GM13976 (cell line): ENCODE measurements around the gene PLA2G1B.
A peak's percentile ranks its signal among the peaks of the same experiment; 100 is the strongest.

Source experiments
- DNase-seq: peaks from one replicate; pipeline ENCODE4 v3.0.0; 2012; ENCODE audit warnings: low spot score
- in situ Hi-C: fragments of 300-500 bp; cut with MboI; formaldehyde crosslinking; loops from one replicate; pipeline ENCODE4 v1.12.0; 2022; ENCODE audit warnings: low sequenced_read_pairs, mixed read lengths, inconsistent platforms; ENCODE audit not compliant: unreplicated experiment
- TF ChIP-seq, protein P1 (sequence below): IDR thresholded peaks from 2 replicates; pipeline ENCODE4 v1.5.1; 2012; ENCODE audit warnings: borderline replicate concordance, mild to moderate bottlenecking; ENCODE audit not compliant: insufficient read depth; ENCODE audit errors: extremely low read depth, missing control alignments, control extremely low read depth

Gene PLA2G1B

GRCh38 chr12:120369603-120370342 is 42.2 kb upstream of the PLA2G1B start:
- in situ Hi-C loops: no loop called here
- DNase-seq: no peak
- TF ChIP-seq, protein P1, sequence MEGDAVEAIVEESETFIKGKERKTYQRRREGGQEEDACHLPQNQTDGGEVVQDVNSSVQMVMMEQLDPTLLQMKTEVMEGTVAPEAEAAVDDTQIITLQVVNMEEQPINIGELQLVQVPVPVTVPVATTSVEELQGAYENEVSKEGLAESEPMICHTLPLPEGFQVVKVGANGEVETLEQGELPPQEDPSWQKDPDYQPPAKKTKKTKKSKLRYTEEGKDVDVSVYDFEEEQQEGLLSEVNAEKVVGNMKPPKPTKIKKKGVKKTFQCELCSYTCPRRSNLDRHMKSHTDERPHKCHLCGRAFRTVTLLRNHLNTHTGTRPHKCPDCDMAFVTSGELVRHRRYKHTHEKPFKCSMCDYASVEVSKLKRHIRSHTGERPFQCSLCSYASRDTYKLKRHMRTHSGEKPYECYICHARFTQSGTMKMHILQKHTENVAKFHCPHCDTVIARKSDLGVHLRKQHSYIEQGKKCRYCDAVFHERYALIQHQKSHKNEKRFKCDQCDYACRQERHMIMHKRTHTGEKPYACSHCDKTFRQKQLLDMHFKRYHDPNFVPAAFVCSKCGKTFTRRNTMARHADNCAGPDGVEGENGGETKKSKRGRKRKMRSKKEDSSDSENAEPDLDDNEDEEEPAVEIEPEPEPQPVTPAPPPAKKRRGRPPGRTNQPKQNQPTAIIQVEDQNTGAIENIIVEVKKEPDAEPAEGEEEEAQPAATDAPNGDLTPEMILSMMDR: no peak

GRCh38 chr12:120368789-120369602 is 41.4 kb upstream of the PLA2G1B start, which contains the start of gene MSI1:
Gene MSI1, minus strand, starts transcription at chr12:120369164. Its CDS starts 73 bp downstream, at chr12:120369091.
- no peak for DNase-seq
- TF ChIP-seq, protein P1: no peak
- in situ Hi-C loops: no loop called here

DNA sequence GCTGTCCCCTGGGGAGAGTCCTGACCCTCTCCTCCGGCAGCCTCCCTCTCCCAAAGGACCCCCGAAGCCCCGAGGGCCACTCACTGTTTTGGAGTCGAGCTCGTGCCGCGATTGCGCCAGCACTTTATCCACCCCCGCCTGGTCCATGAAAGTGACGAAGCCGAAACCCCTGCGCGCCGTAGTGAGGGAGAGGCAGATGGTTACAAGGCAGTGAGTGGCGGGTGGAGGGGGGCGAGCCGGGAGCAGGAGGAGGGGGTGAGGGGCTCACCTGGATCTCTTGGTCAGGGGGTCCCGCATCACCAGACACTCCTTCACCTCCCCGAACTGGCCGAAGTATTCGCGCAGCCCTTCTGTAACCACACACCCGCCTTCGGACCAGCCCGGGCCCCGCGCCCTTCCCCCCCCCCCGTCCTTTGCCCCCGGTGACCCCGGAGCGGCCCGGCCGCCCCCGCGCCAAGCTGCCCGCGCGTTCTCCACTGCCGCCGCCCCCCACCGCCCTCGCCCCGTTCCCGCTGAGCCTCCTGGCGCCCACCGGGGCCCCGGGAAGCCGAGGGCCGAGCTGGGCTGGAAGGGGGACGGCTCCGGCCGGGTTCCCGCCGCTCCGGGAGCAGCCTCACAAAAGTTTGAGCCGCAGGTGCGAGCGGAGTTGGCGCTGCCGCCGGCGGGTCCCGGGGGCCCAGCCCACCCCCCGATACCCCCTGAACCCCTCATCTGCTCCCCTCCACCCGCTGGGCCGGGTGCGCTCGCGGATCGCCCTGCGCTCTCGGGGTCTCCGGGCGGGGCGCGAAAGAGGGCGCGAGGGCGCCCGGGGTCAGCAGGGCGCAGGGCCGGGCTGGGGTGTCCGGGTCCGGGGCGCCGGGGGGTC is 40.6 kb upstream of the PLA2G1B start:
- TF ChIP-seq, protein P1: no peak
- DNase-seq: no peak
- in situ Hi-C loops: no loop called here

DNA sequence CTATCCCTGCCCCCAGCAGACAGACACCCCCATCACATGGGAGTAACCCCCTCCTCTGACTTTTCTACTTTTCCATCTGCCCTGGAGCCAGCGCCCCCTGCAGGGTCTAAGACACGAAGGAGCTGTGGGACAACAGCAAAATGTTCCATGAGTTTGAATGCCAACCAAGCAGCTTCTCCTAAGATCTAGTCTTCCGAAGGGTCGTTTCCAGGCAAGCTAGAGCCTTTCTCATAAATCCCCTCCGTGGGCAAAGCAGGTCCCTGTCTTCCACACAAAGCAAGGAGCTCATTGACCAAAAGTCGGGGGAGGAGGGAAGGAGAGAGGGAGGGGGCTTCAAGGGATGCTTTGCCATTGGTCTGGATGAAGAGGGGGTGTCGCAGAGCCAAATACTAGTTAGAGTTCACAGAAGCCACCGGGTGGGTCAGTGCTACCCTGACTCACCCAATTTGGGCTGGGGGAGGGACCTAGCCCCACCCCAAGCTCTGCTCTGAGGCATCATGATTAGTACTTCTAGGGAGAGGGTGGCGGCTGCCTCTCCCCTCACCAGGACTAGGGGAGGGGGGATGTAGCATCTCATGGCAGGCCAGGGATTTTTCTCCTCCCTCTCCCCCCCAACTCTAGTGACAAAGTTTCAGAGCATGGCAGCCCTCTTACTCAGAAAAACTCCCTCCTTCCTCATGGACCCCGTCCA is 39.8 kb upstream of the PLA2G1B start:
- TF ChIP-seq, protein P1: peak; percentile 41
- no peak for DNase-seq

DNA sequence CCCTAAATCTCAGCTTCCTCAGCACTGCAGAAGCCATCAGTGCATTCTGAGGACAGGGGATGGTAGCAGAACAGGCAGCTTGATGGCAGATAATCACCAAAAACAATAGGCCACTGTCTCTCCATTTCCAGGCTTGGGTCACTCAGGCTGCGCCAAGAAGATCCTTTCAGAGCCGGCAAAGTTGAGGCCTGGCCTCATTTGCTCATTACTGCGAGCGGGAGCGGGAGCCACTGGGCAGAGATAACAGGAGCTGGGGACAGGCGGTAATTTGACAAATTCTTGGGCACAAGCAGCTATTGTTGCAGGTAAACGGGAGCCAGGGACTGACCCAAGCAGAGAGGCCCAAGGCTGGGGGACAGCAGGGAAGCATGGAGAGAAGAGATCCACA is 39.3 kb upstream of the PLA2G1B start:
- TF ChIP-seq, protein P1: no peak
- no peak for DNase-seq
- in situ Hi-C loops: no loop called here

More for the DNA sequence above, 39.8 kb upstream of the PLA2G1B start:
- in situ Hi-C loops: no loop called here

DNA sequence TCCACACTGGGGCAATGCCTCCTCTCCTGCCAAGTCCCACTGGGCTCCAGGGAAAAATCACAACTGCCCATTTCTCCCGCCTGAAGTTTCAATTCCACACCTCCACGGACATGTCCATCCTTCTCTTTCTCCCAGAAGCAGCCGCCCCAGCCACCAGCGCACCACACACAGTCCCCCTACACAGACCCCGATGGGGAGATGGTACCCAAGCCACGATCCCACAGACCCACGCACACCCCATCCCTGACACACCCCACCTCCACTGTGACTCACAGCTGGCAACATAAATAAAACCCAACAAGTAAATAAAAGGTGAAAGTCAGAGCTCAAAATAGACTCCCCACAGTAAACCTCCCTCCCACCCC is 38.7 kb upstream of the PLA2G1B start:
- TF ChIP-seq, protein P1: no peak
- no peak for DNase-seq
- in situ Hi-C loops: no loop called here
